BJ (cell line): ENCODE results near the gene SANBR. TPM values are rescaled to one million over a fixed set of nuclear protein-coding genes. Genes with fewer than 3 reads are reported as not detected.

Source experiments
- CTCF ChIA-PET: fragments of 350-600 bp; formaldehyde crosslinking; extraction: SDS; loops from one replicate; lab custom pipeline; 2021; ENCODE audit warnings: antibody characterized with exemption, inconsistent platforms; lab: Yijun Ruan, JAX
- POLR2A ChIA-PET: fragments of 300-600 bp; sonication (Branson Sonifier 250); formaldehyde crosslinking; extraction: SDS; loops from one replicate; lab custom pipeline; 2021; ENCODE audit warnings: antibody characterized with exemption; lab: Charles Lee
- DNase-seq: peaks from one replicate; pipeline ENCODE4 v3.0.0-alpha.2; 2011; ENCODE audit warnings: low read depth
- H3K27me3 ChIP-seq: 2 replicates; pipeline ENCODE4 v1.6.0; 2011; ENCODE audit warnings: low read length; ENCODE audit not compliant: control insufficient read depth, insufficient read depth
- H3K36me3 ChIP-seq: 2 replicates; pipeline ENCODE4 v1.5.1; 2011; ENCODE audit warnings: low read length; ENCODE audit not compliant: control insufficient read depth, insufficient read depth
- H3K4me3 ChIP-seq: 2 replicates; pipeline ENCODE4 v1.5.1; 2011; ENCODE audit warnings: low read depth, mild to moderate bottlenecking, control low read depth, low read length
- CTCF ChIP-seq: IDR thresholded peaks from 2 replicates; pipeline ENCODE4 v1.5.1; 2011; ENCODE audit warnings: low read depth, mild to moderate bottlenecking, control low read depth, inconsistent platforms, low read length, moderate library complexity; ENCODE audit not compliant: insufficient read depth
- polyA plus RNA-seq: library from polyadenylated mRNA; depleted of rRNA; stranded (reverse); fragments of >200 nt; gene quantifications from 2 replicates; pipeline ENCODE4 v1.2.3, GENCODE V29; 2011

The SANBR gene
- polyA plus RNA-seq, 1 experiment = 2.8 TPM

GRCh38 chr2:61017556-61018317, 47.9 kb upstream of the SANBR start, which contains the start of the genes PEX13 and PUS10:
PEX13 (plus strand) TSS chr2:61017720; CDS start chr2:61017760, 40 bp downstream.
PUS10 (minus strand) TSS chr2:61018255; CDS start chr2:61011890, 6,365 bp downstream.
- Histone ChIP-seq H3K36me3 (0 out of 2 replicates have a peak, but pooled peaks cover 3% of the 10 kb centered on the region), H3K27me3 (no peaks in the 10 kb centered on the region), H3K4me3 (peak within 1 kb of the TSS; percentile 50)
- CTCF ChIA-PET = interaction anchor here (0.7 kb wide), 1 partner anchor 230 kb away, joined by 3 read pairs; no protein-coding TSS in a partner anchor
- no peak for TF ChIP-seq CTCF
- POLR2A ChIA-PET = no interaction called here
- no peak for DNase-seq

- no peak for TF ChIP-seq CTCF
- ChIA-PET POLR2A (no interaction called here), CTCF (interaction anchor here (0.7 kb wide), 1 partner anchor 230 kb away, joined by 3 read pairs; no protein-coding TSS in a partner anchor)
- no peaks in the 10 kb centered on the region for H3K27me3 ChIP-seq
- H3K4me3 ChIP-seq = peak overlapping the region; percentile 50
- no peak for DNase-seq
- peaks cover 3% of the 10 kb centered on the region; the same call in 1 of the 2 replicates for H3K36me3 ChIP-seq
Measured at GRCh38 chr2:61018318-61018755, 47.3 kb upstream of the SANBR start.

GRCh38 chr2:61018798-61019197, 46.9 kb upstream of the SANBR start:
- no peak for TF ChIP-seq CTCF
- peaks cover 3% of the 10 kb centered on the region; the same call in 1 of the 2 replicates for H3K36me3 ChIP-seq
- ChIA-PET POLR2A (no interaction called here), CTCF (no interaction called here)
- peak overlapping the region; percentile 50 for H3K4me3 ChIP-seq
- no peak for DNase-seq
- H3K27me3 ChIP-seq = no peaks in the 10 kb centered on the region

GRCh38 chr2:61021228-61021660, 44.4 kb upstream of the SANBR start:
- no peak for DNase-seq
- TF ChIP-seq CTCF = no peak
- ChIA-PET POLR2A (no interaction called here), CTCF (no interaction called here)
- Histone ChIP-seq H3K36me3 (peaks cover 3% of the 10 kb centered on the region; the same call in 1 of the 2 replicates), H3K4me3 (no peak overlapping the region), H3K27me3 (no peaks in the 10 kb centered on the region)

- peaks cover 3% of the 10 kb centered on the region; the same call in 1 of the 2 replicates for H3K36me3 ChIP-seq
- CTCF ChIA-PET = no interaction called here
- POLR2A ChIA-PET = no interaction called here
Measured at GRCh38 chr2:61023670-61024069, 42.0 kb upstream of the SANBR start.

More at GRCh38 chr2:61023670-61024069, 42.0 kb upstream of the SANBR start:
- no peak for DNase-seq
- H3K27me3 ChIP-seq = no peaks in the 10 kb centered on the region
- H3K4me3 ChIP-seq = no peak overlapping the region
- no peak for TF ChIP-seq CTCF
